ENCODE measurements around the gene RGS14.

- TF ChIP-seq CTCF (conservative IDR thresholded peaks at IDR 0.05; ENCODE audit: low read length) (no peak), EZH2phosphoT487 (IDR thresholded peaks at IDR 0.05; ENCODE audit: borderline replicate concordance) (no peak)
Observed at GRCh38 chr5:177365845-177366527, 8.3 kb downstream of the RGS14 start.
